GM12878 (cell line): Measurements from ENCODE around the gene FBXL16. TPM values are rescaled to one million over a fixed set of nuclear protein-coding genes. Genes with fewer than 3 reads are reported as not detected.

ENCODE experiments used
- BHLHE40 ChIP-seq, 2 experiments: fragments of 450-650 bp in 1 of 2; IDR thresholded peaks; 2 replicates each; pipeline ENCODE4 v1.6.1; 2011 to 2017; ENCODE audit warnings: low read depth in 2 of 2, borderline replicate concordance in 1 of 2, improper control_type of control experiment in 1 of 2, low read length in 1 of 2, mild to moderate bottlenecking in 1 of 2
- DPF2 ChIP-seq: fragments of 450-650 bp; IDR thresholded peaks from 2 replicates; pipeline ENCODE4 v1.6.1; 2017; ENCODE audit warnings: mild to moderate bottlenecking
- GATAD2B ChIP-seq: fragments of 450-650 bp; conservative IDR thresholded peaks from 2 replicates; pipeline ENCODE4 v1.6.1; 2017; ENCODE audit warnings: low read depth, mild to moderate bottlenecking, moderate library complexity
- LARP7 ChIP-seq: fragments of 450-650 bp; IDR thresholded peaks from 2 replicates; pipeline ENCODE4 v1.6.1; 2017; ENCODE audit warnings: mild to moderate bottlenecking
- MXI1 ChIP-seq: fragments of 150-350 bp; IDR thresholded peaks from 2 replicates; pipeline ENCODE4 v1.6.1; 2011; ENCODE audit warnings: low read depth, mild to moderate bottlenecking, inconsistent platforms, low read length, improper control_type of control experiment
- PAX8 ChIP-seq: fragments of 450-650 bp; IDR thresholded peaks from 2 replicates; pipeline ENCODE4 v1.6.1; 2017; ENCODE audit warnings: mild to moderate bottlenecking, moderate library complexity
- RUNX3 ChIP-seq: IDR thresholded peaks from 2 replicates; pipeline ENCODE4 v1.6.1; 2012; ENCODE audit warnings: low read length, inconsistent platforms
- TAF1 ChIP-seq: IDR thresholded peaks from 2 replicates; pipeline ENCODE4 v1.6.1; 2011; ENCODE audit warnings: mild to moderate bottlenecking, low read depth, low read length, borderline replicate concordance
- ZNF384 ChIP-seq: IDR thresholded peaks from 2 replicates; pipeline ENCODE4 v1.6.1; 2012; ENCODE audit warnings: low read depth, mild to moderate bottlenecking, low read length, improper control_type of control experiment, borderline replicate concordance
- polyA plus RNA-seq, 11 experiments: library from polyadenylated mRNA; depleted of rRNA in 4 of 11; unstranded in 6 of 11; stranded (reverse) in 5 of 11; fragments of >200 nt; fragmentation: Nextera tagmentation in 4 of 11; fragmentation: Illumina TruSeq in 1 of 11; extraction: Ambion mirVana in 4 of 11; extraction: Trizol in 1 of 11; gene quantifications; 1 replicate in 1 of 11; 2 replicates in 10 of 11; pipeline versions ENCODE4 v1.2.1 to v1.2.3, GENCODE V29; 2011 to 2016; ENCODE audit warnings: inconsistent platforms in 2 of 11, missing spikeins in 2 of 11, low read depth in 1 of 11
- total RNA-seq, 4 experiments: library from RNA; depleted of rRNA in 3 of 4; stranded (reverse); fragments of >200 nt in 3 of 4; fragmentation: Illumina TruSeq in 1 of 4; extraction: Trizol in 1 of 4; gene quantifications; 2 replicates each; pipeline versions ENCODE4 v1.2.1 to v1.2.3, GENCODE V29; 2013 to 2021
- TF ChIP-seq, protein P1 (sequence below): fragments of 450-650 bp; IDR thresholded peaks from 2 replicates; pipeline ENCODE4 v1.6.1; 2017; ENCODE audit warnings: antibody characterized with exemption, mild to moderate bottlenecking, moderate library complexity
- TF ChIP-seq, protein P2 (sequence below), 3 experiments: IDR thresholded peaks in 2 of 3; conservative IDR thresholded peaks in 1 of 3; 2 replicates each; pipeline ENCODE4 v1.5.1; 2011; ENCODE audit warnings: low read depth in 3 of 3, low read length in 3 of 3, mild to moderate bottlenecking in 3 of 3, control low read depth in 2 of 3, moderate library complexity in 2 of 3, inconsistent platforms in 1 of 3, mixed read lengths in 1 of 3; ENCODE audit not compliant: control insufficient read depth in 2 of 3, insufficient read depth in 1 of 3; ENCODE audit errors: extremely low read depth in 1 of 3
- TF ChIP-seq, protein P3 (sequence below): fragments of 450-650 bp; conservative IDR thresholded peaks from 2 replicates; pipeline ENCODE4 v1.6.1; 2017; ENCODE audit warnings: mild to moderate bottlenecking, moderate library complexity
- TF ChIP-seq, protein P4 (sequence below): fragments of 450-650 bp; IDR thresholded peaks from 2 replicates; pipeline ENCODE4 v1.6.1; 2017; ENCODE audit warnings: mild to moderate bottlenecking, moderate library complexity
- TF ChIP-seq, protein P5 (sequence below): IDR thresholded peaks from 2 replicates; pipeline ENCODE4 v1.6.1; 2012; ENCODE audit warnings: low read depth, low read length, improper control_type of control experiment

FBXL16 gene
- total and polyA plus RNA-seq, 10 of the 15 experiments (the other 5 are each of a cell fraction or from before 2014, with no cell fraction given): 0.13 to 1.4 (median 0.24) TPM

DNA sequence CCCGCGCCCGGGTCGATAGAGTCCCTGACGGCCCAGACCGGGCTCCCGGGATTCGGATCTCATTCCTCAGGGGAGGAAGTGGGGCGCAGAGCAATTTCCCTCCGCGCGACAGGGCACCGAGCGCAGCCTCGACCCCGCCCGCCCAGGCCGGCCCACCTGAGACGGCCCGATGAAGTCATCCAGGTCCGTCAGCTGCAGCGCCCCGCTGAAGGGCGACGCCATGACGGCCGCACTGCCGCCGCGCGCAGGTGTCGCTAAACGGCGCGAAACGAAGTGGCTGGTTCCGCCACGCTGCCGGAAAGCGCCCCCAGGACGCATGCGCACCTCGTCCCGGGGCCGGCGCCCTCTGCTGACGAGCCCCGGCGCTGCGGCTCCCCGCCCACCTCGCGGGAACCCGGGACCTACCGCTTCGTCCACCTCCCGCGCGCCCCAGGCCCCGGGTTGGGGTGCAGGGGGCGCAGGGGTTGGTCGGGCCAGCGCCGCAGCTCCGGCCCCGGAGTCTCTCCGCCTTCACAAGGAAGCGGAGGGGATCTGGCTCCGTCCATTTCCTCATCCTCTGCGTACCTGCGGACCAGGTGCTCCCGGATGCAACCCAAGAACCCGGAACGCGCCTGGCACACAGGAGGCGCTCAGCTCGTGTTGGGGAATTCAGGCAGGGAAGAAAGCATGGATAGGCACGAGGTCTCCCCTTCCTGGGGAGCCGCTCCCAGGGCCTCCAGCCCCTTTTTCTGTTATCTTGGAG is 35.3 kb upstream of the FBXL16 start, which contains the start of gene CIAO3 (continued):
- TF ChIP-seq, protein P1, sequence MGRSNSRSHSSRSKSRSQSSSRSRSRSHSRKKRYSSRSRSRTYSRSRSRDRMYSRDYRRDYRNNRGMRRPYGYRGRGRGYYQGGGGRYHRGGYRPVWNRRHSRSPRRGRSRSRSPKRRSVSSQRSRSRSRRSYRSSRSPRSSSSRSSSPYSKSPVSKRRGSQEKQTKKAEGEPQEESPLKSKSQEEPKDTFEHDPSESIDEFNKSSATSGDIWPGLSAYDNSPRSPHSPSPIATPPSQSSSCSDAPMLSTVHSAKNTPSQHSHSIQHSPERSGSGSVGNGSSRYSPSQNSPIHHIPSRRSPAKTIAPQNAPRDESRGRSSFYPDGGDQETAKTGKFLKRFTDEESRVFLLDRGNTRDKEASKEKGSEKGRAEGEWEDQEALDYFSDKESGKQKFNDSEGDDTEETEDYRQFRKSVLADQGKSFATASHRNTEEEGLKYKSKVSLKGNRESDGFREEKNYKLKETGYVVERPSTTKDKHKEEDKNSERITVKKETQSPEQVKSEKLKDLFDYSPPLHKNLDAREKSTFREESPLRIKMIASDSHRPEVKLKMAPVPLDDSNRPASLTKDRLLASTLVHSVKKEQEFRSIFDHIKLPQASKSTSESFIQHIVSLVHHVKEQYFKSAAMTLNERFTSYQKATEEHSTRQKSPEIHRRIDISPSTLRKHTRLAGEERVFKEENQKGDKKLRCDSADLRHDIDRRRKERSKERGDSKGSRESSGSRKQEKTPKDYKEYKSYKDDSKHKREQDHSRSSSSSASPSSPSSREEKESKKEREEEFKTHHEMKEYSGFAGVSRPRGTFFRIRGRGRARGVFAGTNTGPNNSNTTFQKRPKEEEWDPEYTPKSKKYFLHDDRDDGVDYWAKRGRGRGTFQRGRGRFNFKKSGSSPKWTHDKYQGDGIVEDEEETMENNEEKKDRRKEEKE: no peak
- TF ChIP-seq, protein P2, sequence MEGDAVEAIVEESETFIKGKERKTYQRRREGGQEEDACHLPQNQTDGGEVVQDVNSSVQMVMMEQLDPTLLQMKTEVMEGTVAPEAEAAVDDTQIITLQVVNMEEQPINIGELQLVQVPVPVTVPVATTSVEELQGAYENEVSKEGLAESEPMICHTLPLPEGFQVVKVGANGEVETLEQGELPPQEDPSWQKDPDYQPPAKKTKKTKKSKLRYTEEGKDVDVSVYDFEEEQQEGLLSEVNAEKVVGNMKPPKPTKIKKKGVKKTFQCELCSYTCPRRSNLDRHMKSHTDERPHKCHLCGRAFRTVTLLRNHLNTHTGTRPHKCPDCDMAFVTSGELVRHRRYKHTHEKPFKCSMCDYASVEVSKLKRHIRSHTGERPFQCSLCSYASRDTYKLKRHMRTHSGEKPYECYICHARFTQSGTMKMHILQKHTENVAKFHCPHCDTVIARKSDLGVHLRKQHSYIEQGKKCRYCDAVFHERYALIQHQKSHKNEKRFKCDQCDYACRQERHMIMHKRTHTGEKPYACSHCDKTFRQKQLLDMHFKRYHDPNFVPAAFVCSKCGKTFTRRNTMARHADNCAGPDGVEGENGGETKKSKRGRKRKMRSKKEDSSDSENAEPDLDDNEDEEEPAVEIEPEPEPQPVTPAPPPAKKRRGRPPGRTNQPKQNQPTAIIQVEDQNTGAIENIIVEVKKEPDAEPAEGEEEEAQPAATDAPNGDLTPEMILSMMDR (IDR thresholded peaks at IDR 0.05 in 2 of 3, conservative IDR thresholded peaks at IDR 0.05 in 1 of 3; ENCODE audit: control insufficient read depth in 2 of 3, extremely low read depth in 1 of 3, insufficient read depth in 1 of 3, low read depth in 3 of 3, low read length in 3 of 3): peak; percentile 85 to 99 (median 94); a peak in 5 of 6 replicates
- TF ChIP-seq BHLHE40 (IDR thresholded peaks at IDR 0.05; ENCODE audit: borderline replicate concordance in 1 of 2, low read depth in 2 of 2, low read length in 1 of 2) (peak; percentile 65 to 72; a peak in 3 of 4 replicates), DPF2 (peak; percentile 53), GATAD2B (peak; percentile 95), TAF1 (peak; percentile 87; the same call in 1 of the 2 replicates), MXI1 (peak; percentile 90), PAX8 (no peak), LARP7 (peak; percentile 85), ZNF384 (no peak), RUNX3 (0 out of 2 replicates have a peak, but pooled peaks have one; percentile 16)
- TF ChIP-seq, protein P3, sequence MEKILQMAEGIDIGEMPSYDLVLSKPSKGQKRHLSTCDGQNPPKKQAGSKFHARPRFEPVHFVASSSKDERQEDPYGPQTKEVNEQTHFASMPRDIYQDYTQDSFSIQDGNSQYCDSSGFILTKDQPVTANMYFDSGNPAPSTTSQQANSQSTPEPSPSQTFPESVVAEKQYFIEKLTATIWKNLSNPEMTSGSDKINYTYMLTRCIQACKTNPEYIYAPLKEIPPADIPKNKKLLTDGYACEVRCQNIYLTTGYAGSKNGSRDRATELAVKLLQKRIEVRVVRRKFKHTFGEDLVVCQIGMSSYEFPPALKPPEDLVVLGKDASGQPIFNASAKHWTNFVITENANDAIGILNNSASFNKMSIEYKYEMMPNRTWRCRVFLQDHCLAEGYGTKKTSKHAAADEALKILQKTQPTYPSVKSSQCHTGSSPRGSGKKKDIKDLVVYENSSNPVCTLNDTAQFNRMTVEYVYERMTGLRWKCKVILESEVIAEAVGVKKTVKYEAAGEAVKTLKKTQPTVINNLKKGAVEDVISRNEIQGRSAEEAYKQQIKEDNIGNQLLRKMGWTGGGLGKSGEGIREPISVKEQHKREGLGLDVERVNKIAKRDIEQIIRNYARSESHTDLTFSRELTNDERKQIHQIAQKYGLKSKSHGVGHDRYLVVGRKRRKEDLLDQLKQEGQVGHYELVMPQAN: peak; percentile 66; the same call in 1 of the 2 replicates
- TF ChIP-seq, protein P4, sequence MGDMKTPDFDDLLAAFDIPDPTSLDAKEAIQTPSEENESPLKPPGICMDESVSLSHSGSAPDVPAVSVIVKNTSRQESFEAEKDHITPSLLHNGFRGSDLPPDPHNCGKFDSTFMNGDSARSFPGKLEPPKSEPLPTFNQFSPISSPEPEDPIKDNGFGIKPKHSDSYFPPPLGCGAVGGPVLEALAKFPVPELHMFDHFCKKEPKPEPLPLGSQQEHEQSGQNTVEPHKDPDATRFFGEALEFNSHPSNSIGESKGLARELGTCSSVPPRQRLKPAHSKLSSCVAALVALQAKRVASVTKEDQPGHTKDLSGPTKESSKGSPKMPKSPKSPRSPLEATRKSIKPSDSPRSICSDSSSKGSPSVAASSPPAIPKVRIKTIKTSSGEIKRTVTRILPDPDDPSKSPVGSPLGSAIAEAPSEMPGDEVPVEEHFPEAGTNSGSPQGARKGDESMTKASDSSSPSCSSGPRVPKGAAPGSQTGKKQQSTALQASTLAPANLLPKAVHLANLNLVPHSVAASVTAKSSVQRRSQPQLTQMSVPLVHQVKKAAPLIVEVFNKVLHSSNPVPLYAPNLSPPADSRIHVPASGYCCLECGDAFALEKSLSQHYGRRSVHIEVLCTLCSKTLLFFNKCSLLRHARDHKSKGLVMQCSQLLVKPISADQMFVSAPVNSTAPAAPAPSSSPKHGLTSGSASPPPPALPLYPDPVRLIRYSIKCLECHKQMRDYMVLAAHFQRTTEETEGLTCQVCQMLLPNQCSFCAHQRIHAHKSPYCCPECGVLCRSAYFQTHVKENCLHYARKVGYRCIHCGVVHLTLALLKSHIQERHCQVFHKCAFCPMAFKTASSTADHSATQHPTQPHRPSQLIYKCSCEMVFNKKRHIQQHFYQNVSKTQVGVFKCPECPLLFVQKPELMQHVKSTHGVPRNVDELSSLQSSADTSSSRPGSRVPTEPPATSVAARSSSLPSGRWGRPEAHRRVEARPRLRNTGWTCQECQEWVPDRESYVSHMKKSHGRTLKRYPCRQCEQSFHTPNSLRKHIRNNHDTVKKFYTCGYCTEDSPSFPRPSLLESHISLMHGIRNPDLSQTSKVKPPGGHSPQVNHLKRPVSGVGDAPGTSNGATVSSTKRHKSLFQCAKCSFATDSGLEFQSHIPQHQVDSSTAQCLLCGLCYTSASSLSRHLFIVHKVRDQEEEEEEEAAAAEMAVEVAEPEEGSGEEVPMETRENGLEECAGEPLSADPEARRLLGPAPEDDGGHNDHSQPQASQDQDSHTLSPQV: peak; percentile 100
- TF ChIP-seq, protein P5, sequence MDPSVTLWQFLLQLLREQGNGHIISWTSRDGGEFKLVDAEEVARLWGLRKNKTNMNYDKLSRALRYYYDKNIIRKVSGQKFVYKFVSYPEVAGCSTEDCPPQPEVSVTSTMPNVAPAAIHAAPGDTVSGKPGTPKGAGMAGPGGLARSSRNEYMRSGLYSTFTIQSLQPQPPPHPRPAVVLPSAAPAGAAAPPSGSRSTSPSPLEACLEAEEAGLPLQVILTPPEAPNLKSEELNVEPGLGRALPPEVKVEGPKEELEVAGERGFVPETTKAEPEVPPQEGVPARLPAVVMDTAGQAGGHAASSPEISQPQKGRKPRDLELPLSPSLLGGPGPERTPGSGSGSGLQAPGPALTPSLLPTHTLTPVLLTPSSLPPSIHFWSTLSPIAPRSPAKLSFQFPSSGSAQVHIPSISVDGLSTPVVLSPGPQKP: no peak; the same call in 1 of the 2 replicates
